Mucosa of descending colon (tissue), 3 donors: ENCODE data around the gene PRKCE. TPM values are rescaled to one million over a fixed set of nuclear protein-coding genes. Genes with fewer than 3 reads are reported as not detected.
A peak's percentile ranks its signal among the peaks of the same experiment; 100 is the strongest.

Source experiments
- ATAC-seq: fragments of 200-7000 bp; cut with Tn5 transposase; one replicate; pipeline ENCODE4 v1.9.1; 2020; ENCODE audit warnings: mild to moderate bottlenecking, moderate library complexity
- DNase-seq, 3 donors: peaks; one replicate each; pipeline ENCODE4 v3.0.0-alpha.2; 2020
- H3K36me3 ChIP-seq: fragments of 200-600 bp; one replicate; pipeline ENCODE4 v1.8.0; 2021; ENCODE audit warnings: low read depth, mild to moderate bottlenecking
- H3K4me1 ChIP-seq: fragments of 200-600 bp; one replicate; pipeline ENCODE4 v1.8.0; 2021; ENCODE audit warnings: low read depth, mild to moderate bottlenecking
- H3K4me3 ChIP-seq: fragments of 200-600 bp; one replicate; pipeline ENCODE4 v1.8.0; 2021; ENCODE audit warnings: mild to moderate bottlenecking
- H3K9me3 ChIP-seq: fragments of 200-600 bp; one replicate; pipeline ENCODE4 v1.8.0; 2021; ENCODE audit warnings: mild to moderate bottlenecking
- CTCF ChIP-seq: fragments of 200-600 bp; IDR thresholded peaks from one replicate; pipeline ENCODE4 v1.8.0; 2022; ENCODE audit warnings: antibody characterized with exemption, mild to moderate bottlenecking
- intact Hi-C, 2 donors: fragments of 100-400 bp; cut with DNase I in 1 of 2; cut with micrococcal nuclease in 1 of 2; formaldehyde crosslinking; loops; one replicate each; pipeline versions ENCODE4 v1.11.0 to v1.11.1; 2022; cut with DNase I, micrococcal nuclease
- total RNA-seq, 3 donors: library from RNA; stranded (reverse); fragmentation: NEBNext Ultra II Directional in 2 of 3; extraction: Animal tissue kit (Norgen Biotek cat#: 25700) in 2 of 3; gene quantifications; one replicate each; pipeline versions ENCODE4 v1.2.1 to v1.2.4, GENCODE V29; 2021 to 2023
- donor health status: DM: no; HTN: no; CAD: no; lungs with moderate emphysema.
- donor health status: DM: no; HTN: no; CAD: no.
- donor health status: DM: no; HTN: yes; CAD: no.

The PRKCE gene
- total RNA-seq, 3 donors from 2014 or later, result 24.5 to 52.0 (median 32.7) TPM

- no peak for DNase-seq
- no peak for TF ChIP-seq CTCF
Measured at GRCh38 chr2:45669032-45669486, 17.6 kb downstream of the PRKCE start.

GRCh38 chr2:45670646-45671045 lies 19.2 kb downstream of the PRKCE start:
- DNase-seq, result no peak
- H3K36me3 ChIP-seq, result no peaks in the 10 kb centered on the region
- H3K4me3 ChIP-seq, result no peak overlapping the region
- ATAC-seq, result no peak
- no peaks in the 10 kb centered on the region for H3K9me3 ChIP-seq
- no peak for TF ChIP-seq CTCF
- intact Hi-C loops, result no loop called here
- peaks cover 13% of the 10 kb centered on the region for H3K4me1 ChIP-seq

More at GRCh38 chr2:45669032-45669486, 17.6 kb downstream of the PRKCE start:
- Histone ChIP-seq H3K9me3 (no peaks in the 10 kb centered on the region), H3K4me1 (no peaks in the 10 kb centered on the region), H3K36me3 (no peaks in the 10 kb centered on the region), H3K4me3 (no peak overlapping the region)
- intact Hi-C loops, result no loop called here
- no peak for ATAC-seq

- no peaks in the 10 kb centered on the region for H3K36me3 ChIP-seq
- intact Hi-C loops, result no loop called here
- H3K4me1 ChIP-seq, result peaks cover 16% of the 10 kb centered on the region
- no peak for TF ChIP-seq CTCF
- ATAC-seq, result no peak
- H3K4me3 ChIP-seq, result no peak overlapping the region
- DNase-seq, result no peak
- no peaks in the 10 kb centered on the region for H3K9me3 ChIP-seq
Measured at GRCh38 chr2:45672138-45672537, 20.7 kb downstream of the PRKCE start.

GRCh38 chr2:45674035-45674816 lies 22.8 kb downstream of the PRKCE start:
- TF ChIP-seq CTCF, result no peak
- H3K9me3 ChIP-seq, result no peaks in the 10 kb centered on the region
- H3K36me3 ChIP-seq, result no peaks in the 10 kb centered on the region
- intact Hi-C loops, result no loop called here
- DNase-seq, result no peak
- H3K4me3 ChIP-seq, result no peak overlapping the region
- no peak for ATAC-seq
- H3K4me1 ChIP-seq, result peaks cover 16% of the 10 kb centered on the region

DNA sequence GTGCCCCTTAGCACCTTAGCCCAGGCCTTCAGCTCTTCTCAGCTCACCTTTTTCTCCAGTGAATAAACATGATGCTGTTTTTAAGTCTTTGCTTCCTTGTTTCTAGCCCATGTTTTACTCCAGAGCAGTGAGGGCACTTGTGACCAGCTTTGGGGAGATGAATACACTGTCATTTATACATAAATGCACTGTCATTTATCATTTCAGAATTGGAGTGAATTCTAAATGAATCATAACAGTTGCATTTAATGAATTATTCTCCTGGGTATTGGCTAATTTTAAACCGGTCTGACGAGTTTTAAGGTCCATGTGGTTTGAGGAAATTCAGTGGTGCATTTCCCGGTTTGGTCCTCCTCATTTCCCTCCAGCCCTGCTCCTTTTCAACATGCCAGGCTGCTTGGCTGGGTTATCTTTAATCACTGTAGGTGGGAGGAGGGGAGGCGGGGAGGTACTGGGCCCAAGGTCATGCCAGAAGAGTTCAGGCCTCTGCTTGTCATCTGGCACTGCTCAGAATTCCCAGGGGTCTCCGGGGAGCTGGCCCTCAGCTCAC lies 23.9 kb downstream of the PRKCE start:
- no peaks in the 10 kb centered on the region for H3K36me3 ChIP-seq
- peak; percentile 55 to 69 (median 67) for DNase-seq
- no peak for TF ChIP-seq CTCF
- ATAC-seq, result peak; percentile 92
- H3K9me3 ChIP-seq, result no peaks in the 10 kb centered on the region
- intact Hi-C loops, result no loop called here
- H3K4me1 ChIP-seq, result peaks cover 16% of the 10 kb centered on the region
- H3K4me3 ChIP-seq, result no peak overlapping the region
